GM19193 (cell line): ENCODE results near the gene ATP2A2.

Experiments used
- POLR2A ChIP-seq: IDR thresholded peaks from 4 replicates; pipeline ENCODE4 v1.6.1; 2011; ENCODE audit not compliant: insufficient read depth, insufficient read length; ENCODE audit errors: extremely low read depth

ATP2A2 gene

DNA sequence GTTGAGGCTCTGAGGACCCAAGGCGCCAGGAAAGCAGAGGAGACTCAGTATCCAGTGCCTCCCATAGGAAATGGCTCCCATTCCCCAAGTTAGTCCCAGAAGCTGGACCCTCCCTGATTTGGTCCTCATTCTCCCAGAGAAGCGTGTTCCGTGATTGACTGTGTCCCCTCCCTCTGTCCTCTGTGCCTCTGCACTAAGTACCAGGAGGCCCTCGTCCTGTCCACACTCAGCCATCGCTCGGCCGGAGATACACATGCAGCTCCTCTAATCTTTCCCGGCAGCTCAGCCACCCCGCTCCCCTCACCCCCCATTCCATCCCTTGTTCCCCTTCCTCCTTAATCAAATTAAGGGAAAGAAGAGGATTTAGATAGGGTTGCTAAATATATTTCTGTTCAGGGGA is 28.3 kb upstream of the ATP2A2 start:
- TF ChIP-seq POLR2A, result no peak

DNA sequence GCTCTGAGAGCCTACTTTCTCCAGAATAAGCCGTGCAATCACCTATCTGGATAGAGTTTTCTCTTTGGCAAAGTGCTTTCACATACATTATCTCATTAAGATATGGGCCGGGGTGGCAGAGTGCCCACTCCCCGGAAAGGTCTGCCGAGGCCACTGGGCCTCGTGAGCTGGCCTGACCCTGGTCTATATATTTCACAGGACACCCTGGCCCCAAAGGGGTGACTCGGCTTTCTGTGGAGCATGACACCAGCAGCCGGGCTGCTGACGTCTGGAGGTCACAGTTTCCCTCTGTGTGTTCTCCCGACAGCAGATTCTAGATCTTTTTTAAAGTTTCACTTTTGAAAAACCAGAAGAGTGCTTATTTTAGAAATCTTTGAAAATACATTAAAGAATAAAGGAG is 27.9 kb upstream of the ATP2A2 start:
- no peak for TF ChIP-seq POLR2A

DNA sequence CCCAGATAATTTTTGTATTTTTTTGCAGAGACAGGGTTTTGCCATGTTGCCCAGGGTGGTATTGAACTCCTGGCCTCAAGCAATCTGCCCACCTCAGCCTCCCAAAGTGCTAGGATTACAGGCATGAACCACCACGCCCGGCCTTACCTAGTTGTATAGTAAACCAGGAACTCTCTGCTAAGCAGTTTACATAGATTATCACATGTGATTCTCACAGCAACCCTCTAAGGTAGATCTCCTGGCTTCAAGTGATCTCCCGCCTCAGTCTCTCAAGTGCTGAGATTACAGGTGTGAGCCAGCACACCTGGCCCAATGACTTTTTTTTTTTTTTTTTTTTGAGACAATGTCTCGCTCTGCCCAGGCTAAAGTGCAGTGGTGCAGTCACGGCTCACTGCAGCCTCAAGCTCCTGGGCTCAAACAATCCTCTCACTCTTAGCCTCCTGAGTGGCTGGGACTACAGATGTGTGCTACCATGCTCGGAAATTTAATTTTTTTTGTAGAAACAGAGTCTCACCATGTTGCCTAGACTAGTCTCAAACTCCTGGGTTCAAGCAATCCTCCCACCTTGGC is 26.0 kb upstream of the ATP2A2 start:
- no peak for TF ChIP-seq POLR2A

DNA sequence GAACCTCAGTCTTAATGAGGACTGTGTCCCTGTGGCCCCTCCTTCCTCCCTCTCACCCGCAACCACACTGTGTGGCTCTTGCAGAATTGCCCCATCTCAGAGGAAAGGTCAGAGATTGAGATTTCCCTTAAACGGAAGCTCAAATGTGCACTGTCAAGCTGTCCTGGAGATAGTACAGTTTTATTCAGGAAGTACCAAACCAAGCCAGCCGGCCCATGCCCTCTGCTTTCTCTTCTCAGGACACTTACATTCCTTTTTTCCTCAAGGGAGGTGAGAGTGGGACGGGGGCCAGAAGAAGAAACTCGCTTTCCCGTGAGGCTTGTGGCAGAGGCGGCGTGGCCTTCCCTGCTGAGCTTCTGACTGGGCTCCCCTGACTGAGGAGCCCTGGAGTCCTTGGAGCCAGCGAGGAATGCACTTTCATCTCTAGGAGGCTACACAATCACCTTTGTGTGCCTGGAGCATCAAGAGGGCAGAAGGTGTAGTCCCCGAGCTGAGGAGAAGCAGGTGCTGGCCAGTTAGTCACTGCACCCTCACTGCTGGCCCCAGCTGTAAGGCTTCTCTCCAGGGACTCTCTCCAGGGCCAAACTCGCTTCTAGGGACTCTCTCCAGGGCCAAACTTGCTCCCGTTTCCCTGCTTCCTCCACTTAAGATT is 24.1 kb upstream of the ATP2A2 start:
- no peak for TF ChIP-seq POLR2A

DNA sequence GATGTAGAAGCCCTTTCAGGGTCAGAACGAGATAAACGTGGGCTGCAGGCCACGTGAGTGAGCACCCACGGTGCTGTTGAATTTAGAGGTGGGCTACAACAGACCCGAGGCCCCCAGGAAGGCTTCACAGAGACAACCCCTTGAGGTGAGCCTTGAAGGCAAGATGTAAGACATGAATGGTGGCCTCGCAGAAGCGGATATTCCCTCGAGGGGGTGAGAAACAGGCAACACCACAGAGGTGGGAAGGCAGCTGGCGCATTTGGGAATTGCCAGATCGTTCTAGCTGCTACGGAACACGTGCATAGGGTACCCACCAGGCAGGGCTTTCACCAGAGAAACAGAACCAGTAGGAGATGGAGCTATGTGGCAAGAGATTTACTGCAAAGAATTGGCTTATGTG is 22.6 kb upstream of the ATP2A2 start:
- no peak for TF ChIP-seq POLR2A

DNA sequence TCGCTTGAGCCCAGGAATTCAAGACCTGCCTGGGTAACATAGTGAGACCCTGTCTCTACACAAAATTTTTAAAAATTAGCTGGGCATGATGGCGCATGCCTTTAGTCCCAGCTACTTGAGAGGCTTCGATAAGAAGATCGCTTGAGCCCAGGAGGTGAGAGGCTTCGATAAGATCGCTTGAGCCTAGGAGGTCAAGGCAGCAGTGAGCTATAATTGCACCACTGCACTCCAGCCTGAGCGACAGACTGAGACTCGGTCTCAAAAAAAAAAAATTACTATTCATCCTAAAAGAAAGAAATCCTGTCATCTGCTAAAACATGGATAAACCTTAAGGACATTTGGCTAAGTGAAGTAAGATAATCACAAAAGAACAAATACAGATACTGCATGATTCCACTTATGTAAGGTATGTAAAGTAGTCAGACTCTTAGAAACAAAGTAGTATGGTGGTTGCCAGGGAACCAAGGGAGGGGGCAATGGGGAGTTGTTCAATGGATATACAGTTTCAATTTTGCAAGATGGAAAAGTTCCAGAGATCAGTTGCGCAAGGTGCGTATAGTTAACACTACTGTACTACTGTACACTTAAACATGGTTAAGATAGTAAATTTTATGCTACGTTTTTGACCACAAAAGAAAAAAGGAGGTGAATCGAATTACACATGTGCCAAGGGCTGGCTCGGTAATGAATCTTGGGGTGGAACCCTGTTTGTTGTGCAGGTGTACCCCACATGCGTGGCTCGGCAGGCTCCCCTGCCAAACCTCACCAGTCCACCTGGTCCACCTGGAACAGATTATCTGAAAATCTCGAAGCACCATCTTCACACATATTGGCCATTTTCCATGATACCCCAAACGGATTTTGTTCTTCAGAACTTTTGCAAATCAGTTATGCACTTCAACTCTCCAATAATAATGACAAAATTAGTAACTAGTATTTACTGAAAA is 18.3 kb upstream of the ATP2A2 start:
- no peak for TF ChIP-seq POLR2A

DNA sequence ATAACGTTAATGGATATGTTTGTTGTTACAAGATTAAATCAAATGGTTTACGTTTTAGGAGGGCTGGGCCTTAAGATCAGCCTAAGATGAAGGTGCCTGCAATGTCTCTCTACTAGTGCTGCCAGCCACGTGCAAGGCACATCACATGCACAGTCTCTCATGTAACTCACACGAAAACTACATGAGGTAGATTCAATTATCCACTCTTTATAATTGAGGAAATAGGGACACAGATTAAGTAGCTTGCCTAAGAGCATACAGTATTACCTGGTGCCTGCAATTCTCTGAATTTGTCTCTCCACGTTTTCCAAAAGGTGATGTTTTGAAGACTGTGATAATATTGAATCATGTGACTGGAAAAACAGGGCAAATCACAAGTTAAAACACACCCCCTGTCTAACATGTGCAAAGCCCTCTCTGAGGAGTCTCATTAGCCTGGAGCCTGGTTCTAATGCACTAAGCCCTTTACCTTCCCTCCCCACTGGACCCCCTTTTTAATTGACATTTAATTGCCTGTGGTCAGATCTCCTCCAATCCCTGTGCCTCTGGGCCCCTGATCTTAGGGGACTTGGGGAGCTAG is 14.6 kb upstream of the ATP2A2 start:
- TF ChIP-seq POLR2A, result no peak

DNA sequence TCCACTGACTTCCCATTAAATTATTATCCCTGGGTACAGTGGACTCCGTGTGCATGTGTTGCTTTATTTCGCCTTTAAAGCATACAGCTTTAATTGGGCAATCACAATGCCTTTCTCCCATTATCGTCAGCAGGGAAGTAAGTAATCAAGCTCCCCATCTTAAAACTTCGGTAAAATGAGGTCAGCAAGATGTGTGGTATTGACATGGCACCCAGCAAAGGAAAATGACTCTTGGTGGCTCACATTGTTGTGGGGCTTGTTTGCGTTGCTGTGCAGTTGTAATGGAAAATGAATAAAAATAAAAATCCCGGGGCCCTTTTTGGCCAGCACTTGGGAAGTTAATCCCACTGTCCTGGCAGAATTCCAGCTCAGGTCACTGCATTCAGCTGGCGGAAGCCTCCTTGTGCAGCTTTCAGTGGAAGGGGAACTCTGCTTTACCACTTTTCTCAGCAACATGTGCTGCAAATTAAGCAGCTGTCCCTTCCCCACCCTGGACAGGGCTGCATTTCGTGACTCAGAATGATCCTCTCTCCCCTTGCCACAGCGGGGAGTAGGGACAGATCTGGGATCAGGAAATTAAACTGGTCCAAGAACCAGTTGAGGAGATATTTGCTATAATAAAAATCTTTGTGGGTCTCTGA is 13.9 kb upstream of the ATP2A2 start:
- TF ChIP-seq POLR2A, result no peak

DNA sequence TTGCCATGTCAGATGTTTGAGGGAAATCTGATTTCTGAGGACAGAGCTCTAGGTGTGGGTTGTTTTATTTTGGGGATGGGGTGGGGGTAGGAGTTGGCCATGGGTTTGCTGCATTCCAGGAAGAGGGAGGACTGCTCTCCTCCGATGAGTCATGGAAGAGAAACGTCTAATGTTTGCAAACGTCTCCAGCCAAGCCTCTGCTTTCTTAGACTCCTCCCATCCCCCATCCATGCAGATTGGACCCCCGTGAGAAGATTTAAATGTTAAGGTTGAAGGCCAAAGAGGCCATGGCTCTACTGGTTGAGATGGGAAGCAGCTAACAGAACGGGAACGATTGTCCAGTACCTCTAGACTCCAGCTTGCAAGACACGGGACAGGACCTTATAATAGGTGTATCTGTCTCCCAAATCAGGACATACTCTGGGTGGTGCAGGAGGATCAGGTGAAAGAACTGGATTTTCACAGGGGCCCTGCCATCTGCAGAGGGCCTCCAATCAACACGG is 11.4 kb upstream of the ATP2A2 start:
- TF ChIP-seq POLR2A, result no peak

DNA sequence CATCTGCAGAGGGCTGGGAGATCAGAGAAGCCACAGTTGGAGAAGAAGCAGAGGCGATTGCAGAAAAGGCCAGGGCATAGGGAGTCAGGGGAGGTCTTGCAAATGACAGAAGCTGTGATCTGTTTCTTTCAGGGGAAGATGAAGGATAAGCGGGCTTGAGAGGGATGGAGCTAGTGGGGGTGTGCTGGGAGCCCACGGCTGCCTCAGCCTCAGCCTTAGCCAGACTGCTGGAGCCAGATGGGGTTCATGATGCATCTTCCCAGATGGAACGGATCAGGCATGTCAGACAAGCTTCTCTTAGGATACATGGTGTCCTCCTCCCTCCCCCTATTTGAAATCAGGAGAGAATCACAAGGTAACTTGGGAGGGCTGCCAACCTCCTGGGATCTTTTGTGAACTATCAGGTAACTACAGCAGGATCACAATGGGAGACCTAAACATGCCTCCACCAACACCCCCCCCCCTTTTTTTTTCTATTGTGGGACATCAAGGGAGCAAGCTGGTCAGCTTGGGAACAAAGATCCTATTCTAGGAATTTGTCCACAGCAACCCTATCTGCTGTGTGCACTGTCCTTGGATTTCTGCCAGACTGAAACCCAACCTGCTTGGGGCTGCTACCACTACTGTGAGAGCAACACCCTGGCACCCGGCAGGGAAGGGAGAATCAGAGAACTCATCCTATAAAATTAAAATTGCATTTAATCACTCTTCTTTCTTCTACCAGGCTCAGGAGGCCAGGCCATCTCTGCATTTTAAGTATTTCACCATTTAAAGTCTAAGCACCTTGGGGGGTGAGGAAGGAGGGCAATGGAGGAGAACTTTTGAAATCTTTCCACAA is 10.7 kb upstream of the ATP2A2 start:
- TF ChIP-seq POLR2A, result no peak

DNA sequence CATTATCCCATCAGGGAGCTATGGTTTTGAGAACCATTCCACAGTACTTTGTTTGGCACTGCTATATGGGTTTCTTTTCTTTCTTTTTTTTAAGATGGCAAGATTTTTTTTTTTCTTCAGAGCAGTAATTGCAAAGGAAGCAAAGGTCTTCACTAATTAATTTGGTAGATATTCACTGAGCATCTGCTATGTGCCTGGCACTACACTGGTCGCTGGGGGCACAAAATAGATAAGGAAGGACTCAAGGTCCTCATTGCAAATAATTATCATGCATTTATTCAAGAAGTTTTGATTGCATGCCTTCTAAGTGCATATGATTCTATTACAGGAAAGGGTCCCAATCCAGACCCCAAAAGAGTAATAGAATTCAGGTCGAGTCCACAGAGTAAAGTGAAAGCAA is 10.0 kb upstream of the ATP2A2 start:
- no peak for TF ChIP-seq POLR2A

DNA sequence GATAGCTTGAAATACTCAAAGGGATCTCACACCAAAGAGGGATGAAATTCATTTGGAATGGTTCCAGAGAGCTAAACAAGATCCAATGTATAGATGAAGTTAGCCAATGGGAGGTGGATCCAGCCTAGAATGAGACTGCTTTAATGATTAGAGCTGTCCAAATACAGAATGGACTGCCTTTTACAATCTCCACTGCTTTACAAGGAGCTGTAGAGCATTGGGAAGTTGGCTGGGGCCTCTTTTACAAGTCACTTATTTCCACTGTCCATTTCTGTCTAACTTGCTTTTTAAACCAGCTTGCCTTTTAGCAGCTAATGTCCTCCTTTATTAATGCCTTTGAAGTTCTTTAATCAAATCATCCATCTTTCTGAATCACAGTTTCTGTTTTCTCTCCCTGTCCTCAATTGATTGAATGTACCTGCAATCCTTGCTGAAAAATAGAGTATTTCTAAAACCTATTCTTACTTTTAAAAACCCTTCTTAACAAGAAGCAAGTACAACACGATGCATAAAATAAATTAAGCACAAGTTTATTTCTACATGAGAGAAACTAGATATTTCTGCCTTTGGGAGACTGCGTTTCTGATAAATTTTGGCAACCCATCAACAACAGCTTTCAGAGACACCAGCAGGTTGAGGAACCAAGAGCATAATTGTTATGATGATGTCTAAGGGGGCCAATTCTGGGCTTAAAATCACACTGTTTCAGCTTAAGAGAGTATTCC is 3.4 kb upstream of the ATP2A2 start:
- no peak for TF ChIP-seq POLR2A

DNA sequence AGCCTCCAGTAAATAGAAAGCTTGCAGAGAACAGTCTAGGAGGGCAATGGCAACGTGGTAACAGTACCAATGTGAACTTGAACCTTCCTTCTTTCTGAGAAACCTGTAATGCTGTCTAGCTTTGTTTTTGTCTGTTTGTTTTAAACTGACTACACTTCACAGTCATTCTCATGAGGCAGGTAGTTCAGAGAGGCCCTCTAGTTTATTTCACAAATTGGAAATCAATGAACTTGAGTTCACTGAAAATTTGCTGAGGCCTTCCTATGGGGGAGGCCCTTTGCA is 2.9 kb upstream of the ATP2A2 start:
- no peak for TF ChIP-seq POLR2A

DNA sequence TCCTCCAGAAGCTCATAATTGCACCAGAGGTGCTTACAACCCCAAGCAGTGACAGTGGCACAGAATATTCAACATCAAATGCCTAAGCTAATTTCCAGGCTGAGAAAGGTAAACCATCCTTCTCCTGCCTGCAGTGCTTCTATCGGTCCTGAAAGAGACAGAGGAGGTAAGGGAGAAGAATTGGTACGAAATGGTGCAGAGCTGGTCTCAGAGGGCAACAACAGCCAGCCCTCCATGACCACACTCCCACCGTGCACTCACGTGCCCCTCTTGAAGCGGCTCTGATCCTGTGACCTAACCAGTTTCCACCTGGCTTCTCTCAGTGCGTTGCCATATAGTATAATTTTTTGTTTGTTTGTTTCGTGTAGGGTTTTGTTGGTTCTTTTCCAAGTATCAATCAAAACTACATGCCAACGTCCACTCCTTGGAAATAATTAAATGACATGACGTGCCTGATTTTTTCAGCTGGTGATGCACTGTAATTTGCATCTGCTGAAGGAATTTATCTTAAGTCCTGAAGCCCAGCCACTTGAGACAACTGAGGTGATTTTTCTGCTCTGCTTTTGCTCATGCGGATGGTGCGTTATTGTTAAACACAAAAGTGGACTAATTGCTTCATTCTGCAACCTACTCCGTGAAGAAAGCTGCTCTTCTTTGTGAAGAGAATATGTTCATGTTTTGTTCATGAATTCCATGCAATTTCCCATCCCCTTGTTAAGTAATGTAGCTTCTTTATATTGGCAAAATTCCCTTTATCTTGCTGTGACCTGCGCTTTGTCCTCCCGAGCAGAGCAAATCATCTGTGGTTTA is 1.3 kb upstream of the ATP2A2 start:
- no peak for TF ChIP-seq POLR2A

DNA sequence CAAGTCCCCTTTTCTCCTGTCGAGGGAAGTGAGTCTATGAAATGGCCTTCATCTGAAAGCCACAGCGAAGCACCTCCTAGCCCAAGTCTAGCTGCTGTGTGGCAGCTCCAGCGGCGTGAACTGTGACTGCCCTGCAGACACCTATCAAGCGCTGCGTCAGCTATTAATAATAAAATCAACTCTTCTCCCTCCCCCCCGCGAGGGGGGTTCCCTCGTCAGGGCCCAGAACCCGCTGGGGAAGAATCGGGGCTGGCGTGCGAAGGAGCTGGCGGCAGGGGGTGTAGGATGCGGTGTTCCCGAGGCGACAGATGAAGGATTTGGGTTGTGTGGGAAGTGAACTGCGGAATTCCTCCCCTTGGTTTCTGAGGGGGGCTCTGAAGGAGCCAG is 662 bp upstream of the ATP2A2 start:
- TF ChIP-seq POLR2A, result no peak
